Trophoblast cell (in vitro differentiated cells and primary cell): ENCODE data around the gene KCNN3.

Experiments used
- DNase-seq, 2 donors: peaks; one replicate each; pipeline ENCODE4 v3.0.0-alpha.2; 2016
- H2AFZ ChIP-seq: 2 replicates; pipeline ENCODE4 v1.6.1; 2013; ENCODE audit warnings: low read length, moderate library complexity, mild to moderate bottlenecking; ENCODE audit not compliant: insufficient read depth, poor library complexity
- H2AK5ac ChIP-seq: 2 replicates; pipeline ENCODE4 v1.6.1; 2013; ENCODE audit warnings: mild to moderate bottlenecking, low read length
- H2BK120ac ChIP-seq: 2 replicates; pipeline ENCODE4 v1.6.1; 2013; ENCODE audit warnings: low read length, mild to moderate bottlenecking, moderate library complexity; ENCODE audit not compliant: insufficient read depth, poor library complexity
- H2BK12ac ChIP-seq: 2 replicates; pipeline ENCODE4 v1.6.1; 2013; ENCODE audit warnings: mild to moderate bottlenecking, low read length, moderate library complexity
- H2BK5ac ChIP-seq: 2 replicates; pipeline ENCODE4 v1.6.1; 2013; ENCODE audit warnings: low read length, low read depth, moderate library complexity, mild to moderate bottlenecking; ENCODE audit not compliant: poor library complexity
- H3K14ac ChIP-seq: 2 replicates; pipeline ENCODE4 v1.6.1; 2013; ENCODE audit warnings: mild to moderate bottlenecking, low read length
- H3K18ac ChIP-seq: 2 replicates; pipeline ENCODE4 v1.6.1; 2013; ENCODE audit warnings: mild to moderate bottlenecking, low read length
- H3K23ac ChIP-seq: 2 replicates; pipeline ENCODE4 v1.6.1; 2013; ENCODE audit warnings: low read length
- H3K27ac ChIP-seq: 2 replicates; pipeline ENCODE4 v1.5.1; 2013; ENCODE audit warnings: low read depth, mild to moderate bottlenecking, inconsistent platforms, low read length, moderate library complexity
- H3K27me3 ChIP-seq: 2 replicates; pipeline ENCODE4 v1.6.1; 2013; ENCODE audit warnings: inconsistent platforms, mild to moderate bottlenecking, low read length, moderate library complexity; ENCODE audit not compliant: insufficient read depth
- H3K36me3 ChIP-seq, 2 experiments: 1 replicate in 1 of 2; 2 replicates in 1 of 2; pipeline ENCODE4 v1.6.1; 2013; ENCODE audit warnings: low read length in 2 of 2, mild to moderate bottlenecking in 2 of 2, moderate library complexity in 1 of 2; ENCODE audit not compliant: insufficient read depth in 2 of 2, control insufficient read depth in 1 of 2
- H3K4ac ChIP-seq: 2 replicates; pipeline ENCODE4 v1.6.1; 2013; ENCODE audit warnings: low read depth, mild to moderate bottlenecking, low read length, moderate library complexity
- H3K4me1 ChIP-seq, 2 experiments: 1 replicate in 1 of 2; 2 replicates in 1 of 2; pipeline ENCODE4 v1.6.1; 2013; ENCODE audit warnings: low read length in 2 of 2, mild to moderate bottlenecking in 2 of 2, moderate library complexity in 1 of 2; ENCODE audit not compliant: insufficient read depth in 2 of 2, control insufficient read depth in 1 of 2
- H3K4me2 ChIP-seq: 2 replicates; pipeline ENCODE4 v1.6.1; 2013; ENCODE audit warnings: inconsistent platforms, mild to moderate bottlenecking, low read length, moderate library complexity
- H3K4me3 ChIP-seq: 2 replicates; pipeline ENCODE4 v1.5.1; 2013; ENCODE audit warnings: mild to moderate bottlenecking, low read depth, low read length, inconsistent platforms
- H3K79me1 ChIP-seq: one replicate; pipeline ENCODE4 v1.6.1; 2013; ENCODE audit warnings: low read length
- H3K79me2 ChIP-seq: 2 replicates; pipeline ENCODE4 v1.6.1; 2013; ENCODE audit warnings: low read length, mild to moderate bottlenecking; ENCODE audit not compliant: control insufficient read depth, insufficient read depth, poor library complexity
- H3K9ac ChIP-seq: 2 replicates; pipeline ENCODE4 v1.6.1; 2013; ENCODE audit warnings: mild to moderate bottlenecking, low read length
- H3K9me3 ChIP-seq: 2 replicates; pipeline ENCODE4 v1.6.1; 2013; ENCODE audit warnings: low read depth, mild to moderate bottlenecking, control low read depth, inconsistent platforms, low read length; ENCODE audit not compliant: insufficient read depth
- H4K12ac ChIP-seq: 2 replicates; pipeline ENCODE4 v1.6.1; 2013; ENCODE audit warnings: low read depth, mild to moderate bottlenecking, low read length, moderate library complexity
- H4K8ac ChIP-seq: 2 replicates; pipeline ENCODE4 v1.6.1; 2013; ENCODE audit warnings: low read depth, mild to moderate bottlenecking, low read length, moderate library complexity
- H4K91ac ChIP-seq: one replicate; pipeline ENCODE4 v1.6.1; 2013; ENCODE audit warnings: low read depth, mild to moderate bottlenecking, low read length, moderate library complexity
- WGBS: extraction: QIAGEN DNeasy Blood & Tissue Kit; methylation state at CpG from one replicate; pipeline ENCODE4 v1.1.7; 2013; ENCODE audit warnings: missing lambda C conversion rate; ENCODE audit not compliant: insufficient read length, insufficient coverage; ENCODE audit errors: extremely low coverage; 5-methylcytosine and 5-hydroxymethylcytosine counted together

The KCNN3 gene

GRCh38 chr1:154780541-154780940 lies 89.5 kb downstream of the KCNN3 start:
- Histone ChIP-seq H2AK5ac (no peak overlapping the region), H2BK12ac (no peak overlapping the region), H3K18ac (no peak overlapping the region), H3K9me3 (peaks cover 5% of the 10 kb centered on the region), H4K91ac (no peak overlapping the region), H2AFZ (no peak overlapping the region), H3K27ac (no peak overlapping the region), H2BK120ac (no peak overlapping the region), H3K23ac (no peak overlapping the region), H3K36me3 (no peaks in the 10 kb centered on the region), H3K9ac (no peak overlapping the region), H3K27me3 (no peaks in the 10 kb centered on the region), H3K4ac (no peak overlapping the region), H3K4me1 (no peaks in the 10 kb centered on the region), H3K79me1 (no peaks in the 10 kb centered on the region), H3K4me2 (no peak overlapping the region), H3K4me3 (no peak overlapping the region), H2BK5ac (no peak overlapping the region), H3K14ac (no peak overlapping the region), H4K12ac (no peak overlapping the region), H3K79me2 (no peaks in the 10 kb centered on the region), H4K8ac (no peak overlapping the region)
- DNase-seq: no peak
- WGBS: no CpG with 5 or more reads among the region's 3 CpGs

- Histone ChIP-seq H3K4me3 (peak overlapping the region; percentile 20), H3K27me3 (no peaks in the 10 kb centered on the region), H3K79me2 (no peaks in the 10 kb centered on the region), H3K9ac (no peak overlapping the region), H3K18ac (no peak overlapping the region), H3K36me3 (no peaks in the 10 kb centered on the region), H2BK12ac (no peak overlapping the region), H2BK5ac (no peak overlapping the region), H2AFZ (no peak overlapping the region), H2BK120ac (no peak overlapping the region), H4K12ac (no peak overlapping the region), H3K4ac (no peak overlapping the region), H3K4me1 (no peaks in the 10 kb centered on the region), H3K23ac (no peak overlapping the region), H2AK5ac (no peak overlapping the region), H4K91ac (no peak overlapping the region), H3K27ac (no peak overlapping the region), H3K79me1 (no peaks in the 10 kb centered on the region), H3K14ac (no peak overlapping the region), H3K9me3 (peaks cover 5% of the 10 kb centered on the region), H4K8ac (no peak overlapping the region), H3K4me2 (no peak overlapping the region)
- no CpG with 5 or more reads among the region's 9 CpGs for WGBS
- DNase-seq: no peak
Observed at GRCh38 chr1:154779551-154780189, 90.4 kb downstream of the KCNN3 start.

- no peaks in the 10 kb centered on the region for H3K27me3 ChIP-seq
- no peak overlapping the region for H3K23ac ChIP-seq
- H2BK12ac ChIP-seq: no peak overlapping the region
- H3K4me3 ChIP-seq: no peak overlapping the region
- no peaks in the 10 kb centered on the region for H3K36me3 ChIP-seq
- H4K91ac ChIP-seq: no peak overlapping the region
- no CpG with 5 or more reads among the region's 3 CpGs for WGBS
- H3K9ac ChIP-seq: no peak overlapping the region
- H3K9me3 ChIP-seq: peaks cover 5% of the 10 kb centered on the region
- H3K79me1 ChIP-seq: no peaks in the 10 kb centered on the region
- no peak overlapping the region for H2AK5ac ChIP-seq
- no peak overlapping the region for H2AFZ ChIP-seq
- no peak overlapping the region for H3K18ac ChIP-seq
- DNase-seq: no peak
- H3K4me2 ChIP-seq: no peak overlapping the region
- H4K8ac ChIP-seq: no peak overlapping the region
- no peak overlapping the region for H3K14ac ChIP-seq
- no peak overlapping the region for H3K27ac ChIP-seq
- no peak overlapping the region for H4K12ac ChIP-seq
- no peak overlapping the region for H2BK5ac ChIP-seq
- no peak overlapping the region for H3K4ac ChIP-seq
- no peaks in the 10 kb centered on the region for H3K4me1 ChIP-seq
- no peak overlapping the region for H2BK120ac ChIP-seq
- no peaks in the 10 kb centered on the region for H3K79me2 ChIP-seq
Observed at GRCh38 chr1:154778944-154779343, 91.1 kb downstream of the KCNN3 start.

DNA sequence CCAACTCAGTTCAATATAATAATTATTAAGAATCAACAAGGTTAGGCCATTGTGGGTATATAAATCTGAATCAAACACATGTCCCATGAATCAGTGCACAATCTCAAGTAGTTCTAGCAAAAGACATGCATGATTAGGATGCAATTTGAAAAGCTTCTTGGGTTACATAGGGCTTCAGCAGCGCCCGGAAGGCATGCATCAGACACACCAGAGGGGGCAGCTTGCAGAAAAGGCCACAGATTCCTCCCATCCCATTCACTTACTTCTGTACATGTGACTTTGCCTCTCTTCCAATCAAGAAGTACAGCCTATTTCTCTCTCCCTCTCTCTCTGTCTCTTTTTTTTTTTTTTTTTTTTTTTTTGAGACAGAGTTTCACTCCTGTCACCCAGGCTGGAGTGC lies 91.8 kb downstream of the KCNN3 start:
- WGBS: no CpG with 5 or more reads among the region's 2 CpGs
- peaks cover 3% of the 10 kb centered on the region for H3K9me3 ChIP-seq

More for the DNA sequence above, 91.8 kb downstream of the KCNN3 start:
- no peak overlapping the region for H4K91ac ChIP-seq
- H3K27me3 ChIP-seq: no peaks in the 10 kb centered on the region
- H3K36me3 ChIP-seq: no peaks in the 10 kb centered on the region
- H3K18ac ChIP-seq: no peak overlapping the region
- DNase-seq: no peak
- no peak overlapping the region for H4K12ac ChIP-seq
- no peak overlapping the region for H2BK120ac ChIP-seq
- H3K4ac ChIP-seq: no peak overlapping the region
- H3K27ac ChIP-seq: no peak overlapping the region
- H3K4me2 ChIP-seq: no peak overlapping the region
- H2BK12ac ChIP-seq: no peak overlapping the region
- no peaks in the 10 kb centered on the region for H3K4me1 ChIP-seq
- no peak overlapping the region for H3K9ac ChIP-seq
- H3K79me1 ChIP-seq: no peaks in the 10 kb centered on the region
- no peak overlapping the region for H3K23ac ChIP-seq
- H3K14ac ChIP-seq: no peak overlapping the region
- H3K4me3 ChIP-seq: no peak overlapping the region
- no peak overlapping the region for H4K8ac ChIP-seq
- no peak overlapping the region for H2BK5ac ChIP-seq
- no peaks in the 10 kb centered on the region for H3K79me2 ChIP-seq
- no peak overlapping the region for H2AK5ac ChIP-seq
- H2AFZ ChIP-seq: no peak overlapping the region
